ES-I3 (cell line): ENCODE results near the gene FOLR1.
"Not testable (repeated sequence)": the region's sequence is repeated elsewhere in the genome, so short reads cannot be mapped to it uniquely, and the experiment has no call there.

Source experiments
- H3K36me3 ChIP-seq: 2 replicates; pipeline ENCODE4 v1.6.1; 2013; ENCODE audit warnings: mild to moderate bottlenecking, low read length, control low read depth, moderate library complexity; ENCODE audit not compliant: insufficient read depth
- H3K4me1 ChIP-seq: 2 replicates; pipeline ENCODE4 v1.6.1; 2013; ENCODE audit warnings: mild to moderate bottlenecking, control low read depth, low read length; ENCODE audit not compliant: insufficient read depth
- H3K9ac ChIP-seq: 2 replicates; pipeline ENCODE4 v1.6.1; 2013; ENCODE audit warnings: low read depth, mild to moderate bottlenecking, low read length, moderate library complexity
- H3K9me3 ChIP-seq: 2 replicates; pipeline ENCODE4 v1.6.1; 2013; ENCODE audit warnings: mild to moderate bottlenecking, low read length, moderate library complexity; ENCODE audit not compliant: control insufficient read depth, insufficient read depth

Gene FOLR1

DNA sequence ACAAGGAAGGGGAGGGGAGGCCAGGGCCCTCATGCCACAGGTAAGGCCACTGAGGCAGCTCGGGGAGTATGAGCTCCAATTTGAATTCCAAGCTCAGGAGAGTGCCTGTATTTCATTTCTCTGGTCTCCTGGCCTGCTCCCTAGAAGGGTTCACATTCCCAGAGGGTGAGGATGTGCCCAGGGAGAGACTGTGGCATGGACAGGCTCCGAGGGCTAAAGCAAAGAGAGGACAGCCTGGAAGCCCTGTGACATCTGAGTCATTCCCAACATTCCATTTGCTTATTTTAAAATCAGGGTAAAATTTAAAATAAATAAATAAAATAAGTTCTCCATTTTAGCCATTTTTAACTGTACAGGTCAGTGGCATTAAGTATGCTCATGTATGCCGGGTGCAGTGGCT, 18.6 kb upstream of the FOLR1 start:
- H3K9ac ChIP-seq = no peak overlapping the region

DNA sequence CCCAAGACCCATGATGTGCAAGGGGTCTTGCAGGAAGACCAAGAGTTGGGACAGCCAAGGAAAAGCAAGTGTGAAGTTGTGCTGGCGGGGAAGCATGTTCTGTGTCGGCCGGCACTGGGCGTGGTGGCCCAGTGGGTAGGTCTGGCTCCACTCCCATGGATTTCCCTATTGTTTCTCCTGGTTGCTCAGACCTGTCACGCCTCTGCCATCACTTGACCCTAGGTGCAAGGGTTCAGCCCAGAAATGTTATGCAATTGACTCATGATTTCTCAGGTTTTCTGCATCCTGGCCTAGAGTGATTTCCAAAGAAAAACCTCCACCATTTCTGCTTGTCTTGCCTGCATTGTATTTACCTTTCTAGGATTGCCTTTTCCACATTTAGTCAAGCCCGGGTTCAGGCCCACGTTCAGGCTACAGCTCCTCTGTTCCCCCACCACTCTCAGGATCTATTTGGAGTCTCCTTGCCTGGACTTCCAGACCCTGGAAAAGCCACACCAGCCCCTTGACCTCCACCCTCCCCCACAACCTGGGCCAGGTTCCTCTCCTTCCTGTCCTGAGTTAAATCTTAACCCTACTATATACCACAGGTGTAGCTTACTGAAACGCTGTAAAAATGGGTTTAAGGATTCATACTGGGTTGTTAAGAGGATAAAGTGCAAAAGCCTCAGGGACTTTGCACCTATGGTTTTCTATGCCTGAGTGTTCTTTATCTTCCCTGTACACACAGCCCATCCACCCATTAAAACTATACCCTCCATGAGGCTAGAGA, 17.5 kb upstream of the FOLR1 start:
- no peaks in the 10 kb centered on the region for H3K36me3 ChIP-seq
- no peaks in the 10 kb centered on the region for H3K9me3 ChIP-seq
- no peaks in the 10 kb centered on the region for H3K4me1 ChIP-seq
- no peak overlapping the region for H3K9ac ChIP-seq

More for the DNA sequence above, 18.6 kb upstream of the FOLR1 start:
- H3K9me3 ChIP-seq = no peaks in the 10 kb centered on the region
- no peaks in the 10 kb centered on the region for H3K4me1 ChIP-seq
- H3K36me3 ChIP-seq = no peaks in the 10 kb centered on the region

DNA sequence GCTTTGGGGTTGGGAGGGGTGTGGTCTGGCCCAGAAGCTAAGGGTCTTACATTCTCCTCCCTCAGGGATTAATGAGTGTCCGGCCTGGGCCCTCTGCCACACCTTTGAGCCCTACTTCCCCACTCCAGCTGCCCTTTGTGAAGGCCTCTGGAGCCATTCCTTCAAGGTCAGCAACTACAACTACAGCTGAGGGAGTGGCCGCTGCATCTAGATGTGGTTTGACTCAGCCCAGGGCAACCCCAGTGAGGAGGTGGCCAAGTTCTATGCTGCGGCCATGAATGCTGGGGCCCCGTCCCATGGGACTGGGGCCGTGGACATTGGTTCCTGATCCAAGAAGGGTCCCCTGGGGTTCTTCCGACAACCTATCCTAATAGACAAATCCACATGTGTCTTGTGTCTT, 14.3 kb upstream of the FOLR1 start:
- H3K9me3 ChIP-seq = no peaks in the 10 kb centered on the region
- no peaks in the 10 kb centered on the region for H3K36me3 ChIP-seq
- H3K9ac ChIP-seq = no peak overlapping the region
- H3K4me1 ChIP-seq = no peaks in the 10 kb centered on the region

DNA sequence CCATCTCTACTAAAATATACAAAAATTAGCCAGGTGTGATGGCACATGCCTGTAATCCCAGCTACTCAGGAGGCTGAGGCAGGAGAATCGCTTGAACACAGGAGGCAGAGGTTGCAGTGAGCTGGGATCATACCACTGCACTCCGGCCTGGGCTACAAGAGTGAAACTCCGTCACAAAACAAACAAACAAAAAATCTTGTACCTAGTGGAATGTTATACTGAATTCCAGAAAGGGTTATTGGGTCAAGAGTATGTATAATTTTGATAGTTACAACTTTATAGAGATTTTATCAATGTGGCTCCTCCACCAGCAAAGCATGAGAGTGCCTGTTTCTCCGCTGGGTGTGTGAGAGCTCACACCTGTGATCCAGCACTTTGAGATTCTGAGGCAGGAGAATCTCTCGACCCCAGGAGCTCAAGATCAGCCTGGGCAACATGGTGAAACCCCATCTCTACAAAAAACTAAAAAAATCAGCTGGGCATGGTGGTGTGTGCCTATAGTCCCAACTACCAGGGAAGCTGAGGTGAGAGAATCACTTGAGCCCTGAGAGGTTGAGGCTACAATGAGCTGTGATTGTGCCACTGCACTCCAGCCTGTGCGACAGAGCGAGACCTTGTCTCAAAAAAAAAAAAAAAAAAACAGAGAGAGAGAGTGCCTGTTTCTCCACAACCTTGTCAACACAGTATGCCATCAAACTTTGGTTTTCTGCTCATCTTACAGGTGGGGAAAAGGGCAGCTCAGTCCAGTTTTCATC, 12.7 kb upstream of the FOLR1 start:
- Histone ChIP-seq H3K4me1 (no peaks in the 10 kb centered on the region), H3K36me3 (no peaks in the 10 kb centered on the region), H3K9ac (no peak overlapping the region), H3K9me3 (no peaks in the 10 kb centered on the region)

DNA sequence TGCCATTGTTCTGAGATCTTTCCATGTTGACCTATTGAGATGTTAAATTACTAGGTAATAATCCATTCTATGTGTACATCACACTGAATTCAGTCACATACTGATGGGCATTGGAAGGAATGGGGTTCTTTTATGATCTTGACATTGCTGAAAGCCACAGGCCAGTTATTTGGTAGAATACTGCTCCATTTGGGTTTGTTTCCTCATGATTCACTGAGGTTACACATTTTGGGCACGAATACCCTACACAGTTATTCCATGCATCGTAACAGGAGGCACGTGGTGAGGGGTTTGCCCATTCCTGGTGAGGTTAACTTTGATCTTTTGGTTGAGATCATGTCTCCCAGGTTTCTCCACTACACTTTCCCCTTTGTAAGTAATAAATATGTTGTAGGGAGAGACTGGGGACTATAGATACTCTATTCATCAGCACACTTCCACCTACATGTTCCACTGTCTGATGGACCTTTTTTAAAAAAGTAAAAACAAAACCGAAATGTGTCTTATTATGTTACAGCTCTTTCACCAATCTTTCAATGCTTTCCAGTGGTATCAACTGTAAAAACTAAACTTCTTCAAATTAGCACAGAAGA, 12.0 kb upstream of the FOLR1 start:
- Histone ChIP-seq H3K36me3 (no peaks in the 10 kb centered on the region), H3K4me1 (no peaks in the 10 kb centered on the region), H3K9me3 (no peaks in the 10 kb centered on the region), H3K9ac (no peak overlapping the region)

DNA sequence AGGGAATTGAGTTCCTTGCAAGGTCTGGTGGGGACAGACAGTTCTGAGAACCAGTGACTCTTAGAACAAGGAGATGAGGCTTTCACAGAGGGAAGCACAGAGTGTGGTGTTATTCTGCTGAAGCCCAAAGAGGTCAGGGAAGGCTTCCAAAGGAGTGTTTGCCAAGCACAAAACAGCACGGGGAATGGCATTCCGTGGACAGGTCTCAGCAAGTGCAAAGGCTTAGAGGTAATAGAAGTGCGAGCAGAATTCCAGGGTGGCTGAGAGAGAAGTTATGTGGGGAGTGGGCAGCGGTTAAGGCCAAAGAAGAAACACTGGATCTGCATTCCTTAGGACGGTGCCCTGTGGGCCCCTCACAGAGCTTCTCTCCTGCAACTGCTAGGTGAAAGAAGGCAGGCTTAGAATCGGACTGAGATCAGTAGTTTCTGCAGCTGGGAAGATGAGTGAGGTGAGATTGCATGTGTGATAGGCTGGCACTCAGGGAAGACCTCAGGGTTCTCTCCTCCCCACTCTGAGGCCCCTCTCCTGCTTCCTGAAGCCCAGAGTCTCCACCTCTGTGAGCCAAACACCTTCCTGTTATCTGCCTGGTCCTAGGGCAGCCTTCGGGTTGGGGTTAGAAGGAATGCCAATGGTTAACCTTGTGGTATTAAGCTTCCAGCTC, 10.9 kb upstream of the FOLR1 start:
- H3K9me3 ChIP-seq, H3K4me1 ChIP-seq, H3K36me3 ChIP-seq, H3K9ac ChIP-seq: not testable (repeated sequence)

DNA sequence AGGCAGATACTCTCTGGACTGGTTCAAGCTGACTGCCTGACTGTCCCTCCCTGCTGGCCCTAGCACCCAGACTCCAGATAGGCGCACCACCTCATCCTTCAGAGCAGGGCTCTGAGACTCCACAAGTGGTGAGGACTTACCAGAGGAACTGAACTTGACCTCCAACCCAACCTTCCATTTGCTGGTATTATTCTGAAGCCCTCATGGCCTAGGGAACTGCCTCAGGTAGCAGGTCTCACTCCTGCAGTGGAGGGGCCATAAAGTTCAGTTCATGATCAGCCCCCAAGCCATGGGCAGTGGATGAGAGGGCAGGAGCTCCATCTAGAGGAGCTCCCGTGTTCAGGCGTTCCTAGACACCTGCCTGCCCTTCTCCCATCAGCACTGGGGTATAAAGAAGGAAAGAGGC, 10.4 kb upstream of the FOLR1 start:
- not testable (repeated sequence) for H3K4me1 ChIP-seq, H3K36me3 ChIP-seq, H3K9ac ChIP-seq, H3K9me3 ChIP-seq

DNA sequence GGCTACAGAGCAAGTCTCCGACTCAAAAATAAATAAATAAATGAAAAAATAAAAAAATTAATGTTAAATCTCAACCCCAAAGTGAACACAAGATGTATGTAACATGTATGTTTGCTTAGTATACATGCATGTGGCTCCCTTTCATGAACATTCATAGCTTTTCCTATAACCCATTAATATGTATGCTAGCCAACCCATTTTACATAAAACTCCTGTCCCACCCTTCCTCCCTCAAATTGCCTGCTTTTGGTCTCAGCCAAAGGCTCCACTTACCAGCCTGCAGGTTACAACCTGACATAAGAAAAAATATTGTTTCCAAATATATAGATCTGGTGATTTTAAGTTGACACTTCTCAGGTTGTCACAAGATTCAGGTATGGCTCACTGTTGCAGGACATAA, 3.7 kb upstream of the FOLR1 start:
- H3K4me1 ChIP-seq = peaks cover 7% of the 10 kb centered on the region; the same call in 1 of the 2 replicates
- no peaks in the 10 kb centered on the region; the same call in 1 of the 2 replicates for H3K36me3 ChIP-seq
- no peak overlapping the region for H3K9ac ChIP-seq
- no peaks in the 10 kb centered on the region for H3K9me3 ChIP-seq

DNA sequence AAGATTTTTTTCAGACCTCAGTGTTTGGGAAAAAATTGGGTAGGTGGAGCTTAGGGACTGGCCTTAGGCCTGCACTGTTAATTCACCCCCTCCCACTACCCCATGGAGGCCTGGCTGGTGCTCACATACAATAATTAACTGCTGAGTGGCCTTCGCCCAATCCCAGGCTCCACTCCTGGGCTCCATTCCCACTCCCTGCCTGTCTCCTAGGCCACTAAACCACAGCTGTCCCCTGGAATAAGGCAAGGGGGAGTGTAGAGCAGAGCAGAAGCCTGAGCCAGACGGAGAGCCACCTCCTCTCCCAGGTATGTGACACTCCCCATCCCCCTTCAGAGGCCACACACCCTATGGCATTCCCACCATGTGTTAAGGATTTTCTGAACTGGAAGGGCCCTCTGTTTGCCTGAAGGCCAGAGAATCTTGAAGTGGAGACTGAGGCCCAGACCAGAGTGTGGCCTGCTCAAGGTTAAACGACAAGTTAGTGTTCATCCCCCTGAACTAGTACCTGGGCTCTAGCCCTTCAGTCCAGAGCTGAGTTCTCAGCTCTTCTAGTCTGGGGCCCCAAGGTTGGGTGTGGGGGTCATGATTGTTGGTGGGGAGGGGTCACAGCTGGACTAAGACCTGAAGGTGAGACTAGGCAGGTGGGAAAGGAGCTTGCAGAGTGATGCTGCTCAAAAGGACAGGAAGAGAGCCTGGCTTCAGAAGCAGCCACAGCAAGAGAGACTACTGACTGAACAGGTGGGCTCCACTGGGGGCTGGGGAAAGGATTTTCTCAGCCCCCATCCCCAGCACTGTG, 2.3 kb upstream of the FOLR1 start:
- H3K9ac ChIP-seq = no peak overlapping the region
- H3K4me1 ChIP-seq = peaks cover 7% of the 10 kb centered on the region; the same call in 1 of the 2 replicates
- no peaks in the 10 kb centered on the region; the same call in 1 of the 2 replicates for H3K36me3 ChIP-seq
- no peaks in the 10 kb centered on the region for H3K9me3 ChIP-seq

DNA sequence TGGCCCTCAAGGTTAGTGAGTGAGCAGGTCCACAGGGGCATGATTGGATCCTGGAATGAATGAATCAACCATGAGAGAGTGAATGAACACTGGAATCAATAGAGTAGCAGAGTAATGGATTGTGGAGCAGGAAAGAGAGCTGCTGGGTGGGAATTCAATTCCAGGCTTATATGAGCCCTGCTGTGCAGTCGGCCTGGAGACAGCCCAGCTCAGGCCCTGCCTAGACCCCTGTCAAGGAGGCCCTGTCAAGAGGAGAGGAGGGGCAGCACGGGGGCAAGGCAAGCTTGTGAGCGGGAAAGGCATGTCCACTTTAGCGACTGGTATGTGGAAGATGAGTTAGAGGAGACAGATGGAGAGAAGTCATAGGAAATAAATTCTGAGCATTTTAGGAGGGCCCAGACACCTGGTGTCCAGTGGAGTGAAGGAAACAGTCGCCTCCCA, 1.3 kb upstream of the FOLR1 start:
- H3K9ac ChIP-seq = no peak overlapping the region

DNA sequence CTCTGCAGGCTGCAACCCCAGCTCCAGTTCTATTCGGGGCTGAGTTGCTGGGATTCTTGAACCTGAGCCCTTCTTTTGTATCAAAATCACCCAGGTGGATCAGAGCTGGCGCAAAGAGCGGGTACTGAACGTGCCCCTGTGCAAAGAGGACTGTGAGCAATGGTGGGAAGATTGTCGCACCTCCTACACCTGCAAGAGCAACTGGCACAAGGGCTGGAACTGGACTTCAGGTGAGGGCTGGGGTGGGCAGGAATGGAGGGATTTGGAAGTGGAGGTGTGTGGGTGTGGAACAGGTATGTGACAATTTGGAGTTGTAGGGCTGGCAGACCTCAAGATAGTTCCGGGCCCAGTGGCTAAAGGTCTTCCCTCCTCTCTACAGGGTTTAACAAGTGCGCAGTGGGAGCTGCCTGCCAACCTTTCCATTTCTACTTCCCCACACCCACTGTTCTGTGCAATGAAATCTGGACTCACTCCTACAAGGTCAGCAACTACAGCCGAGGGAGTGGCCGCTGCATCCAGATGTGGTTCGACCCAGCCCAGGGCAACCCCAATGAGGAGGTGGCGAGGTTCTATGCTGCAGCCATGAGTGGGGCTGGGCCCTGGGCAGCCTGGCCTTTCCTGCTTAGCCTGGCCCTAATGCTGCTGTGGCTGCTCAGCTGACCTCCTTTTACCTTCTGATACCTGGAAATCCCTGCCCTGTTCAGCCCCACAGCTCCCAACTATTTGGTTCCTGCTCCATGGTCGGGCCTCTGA, 3.8 kb downstream of the FOLR1 start:
- Histone ChIP-seq H3K9ac (no peak overlapping the region), H3K9me3 (no peaks in the 10 kb centered on the region), H3K36me3 (no peaks in the 10 kb centered on the region; the same call in 1 of the 2 replicates), H3K4me1 (no peaks in the 10 kb centered on the region; the same call in 1 of the 2 replicates)

More for the DNA sequence above, 1.3 kb upstream of the FOLR1 start:
- Histone ChIP-seq H3K36me3 (no peaks in the 10 kb centered on the region; the same call in 1 of the 2 replicates), H3K9me3 (no peaks in the 10 kb centered on the region), H3K4me1 (peaks cover 7% of the 10 kb centered on the region; the same call in 1 of the 2 replicates)

DNA sequence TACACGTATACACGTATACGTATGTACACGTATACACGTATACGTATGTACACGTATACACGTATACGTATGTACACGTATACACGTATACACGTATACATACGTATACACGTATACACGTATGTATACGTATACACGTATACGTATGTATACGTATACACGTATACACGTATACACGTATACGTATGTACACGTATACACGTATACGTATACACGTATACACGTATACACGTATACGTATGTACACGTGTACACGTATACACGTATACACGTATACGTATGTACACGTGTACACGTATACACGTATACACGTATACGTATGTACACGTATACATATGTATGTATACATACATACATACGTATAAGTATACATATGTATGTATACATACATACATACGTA, 9.5 kb downstream of the FOLR1 start:
- not testable (repeated sequence) for H3K9ac ChIP-seq, H3K36me3 ChIP-seq, H3K4me1 ChIP-seq, H3K9me3 ChIP-seq

DNA sequence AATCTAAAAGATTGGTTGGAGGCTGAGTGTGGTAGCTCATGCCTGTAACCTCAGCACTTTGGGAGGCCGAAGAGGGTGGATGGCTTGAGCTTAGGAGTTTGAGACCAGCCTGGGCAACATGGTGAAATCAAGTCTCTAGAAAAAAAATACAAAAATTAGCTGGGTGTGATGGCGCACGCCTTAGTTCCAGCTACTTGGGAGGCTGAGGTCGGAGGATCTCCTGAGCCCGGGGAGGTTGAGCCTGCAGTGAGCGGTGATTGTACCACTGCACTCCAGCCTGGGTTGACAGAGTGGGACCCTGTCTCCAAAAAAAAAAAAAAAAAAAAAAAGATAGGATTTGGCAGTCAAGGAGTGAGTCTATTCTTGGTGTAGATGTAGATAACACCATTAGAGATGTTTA, 10.6 kb downstream of the FOLR1 start:
- Histone ChIP-seq H3K36me3 (no peaks in the 10 kb centered on the region), H3K9me3 (no peaks in the 10 kb centered on the region), H3K9ac (no peak overlapping the region), H3K4me1 (no peaks in the 10 kb centered on the region)
